Medulla oblongata (tissue), 1 donor: ENCODE results near the gene SUCLA2.
"Not testable (repeated sequence)": the region's sequence is repeated elsewhere in the genome, so short reads cannot be mapped to it uniquely, and the experiment has no call there.

Source experiments
- DNase-seq: peaks from one replicate; pipeline ENCODE4 v3.0.0-alpha.2; 2015; ENCODE audit errors: extremely low spot score

Gene SUCLA2

DNA sequence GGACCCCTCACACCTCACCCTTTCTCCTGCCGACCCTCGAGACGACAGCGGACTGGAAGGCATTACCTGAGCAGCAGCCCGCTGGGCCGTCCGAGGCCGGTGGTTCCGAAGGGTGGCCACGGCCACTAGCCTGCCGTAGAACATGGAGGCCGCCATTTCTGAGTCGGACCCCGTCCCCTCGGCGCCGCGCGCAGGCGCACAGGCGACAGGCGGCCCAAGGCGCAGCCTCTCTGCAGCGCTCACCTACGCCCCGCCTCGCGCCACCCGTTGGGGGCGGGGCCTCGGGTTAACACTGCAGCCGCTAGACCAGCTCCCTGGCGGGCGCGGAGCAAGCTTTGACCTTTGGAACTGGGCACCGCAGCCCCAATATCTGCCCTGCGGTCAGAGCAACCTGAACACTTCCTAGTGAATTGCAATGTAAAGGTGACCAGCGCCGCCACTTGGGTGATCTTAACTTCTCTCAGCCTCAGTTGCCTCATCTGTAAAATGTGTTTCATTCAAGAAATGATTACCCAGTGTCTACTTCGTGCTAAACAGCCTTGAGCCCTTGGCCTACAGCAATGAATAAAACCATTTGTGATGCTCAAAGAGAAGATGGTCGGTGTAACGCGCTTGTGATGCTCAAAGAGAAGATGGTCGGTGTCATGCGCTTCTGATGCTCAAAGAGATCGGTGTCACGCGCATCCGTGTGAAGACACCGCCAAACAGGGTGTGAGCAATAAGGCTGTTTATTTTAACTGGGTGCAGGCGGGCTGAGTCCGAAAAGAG, at the start of gene SUCLA2:
SUCLA2 (minus strand) TSS at position 160 of the 768 bp plus-strand sequence; CDS start at position 156, 4 bp downstream.
- DNase-seq: peak; percentile 94

DNA sequence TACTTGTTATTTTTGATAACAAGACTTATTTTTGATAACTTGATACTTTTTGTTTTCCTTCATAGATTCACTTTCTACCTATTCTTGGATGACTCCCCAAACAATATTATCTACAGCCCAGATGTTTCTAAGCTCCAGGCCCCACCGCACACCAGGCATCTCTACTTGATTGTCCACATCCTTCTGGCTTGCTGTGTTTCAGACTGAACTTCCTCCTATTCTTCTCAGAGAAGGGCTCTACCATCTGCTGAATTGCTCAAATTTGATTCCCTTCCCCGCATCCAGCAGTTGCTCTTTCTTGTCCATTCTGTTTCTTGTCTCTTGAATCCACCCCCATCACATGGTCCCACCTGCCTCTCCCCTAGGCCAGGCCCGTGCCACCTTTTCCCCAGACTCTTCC, 49.5 kb upstream of the SUCLA2 start:
- no peak for DNase-seq

DNA sequence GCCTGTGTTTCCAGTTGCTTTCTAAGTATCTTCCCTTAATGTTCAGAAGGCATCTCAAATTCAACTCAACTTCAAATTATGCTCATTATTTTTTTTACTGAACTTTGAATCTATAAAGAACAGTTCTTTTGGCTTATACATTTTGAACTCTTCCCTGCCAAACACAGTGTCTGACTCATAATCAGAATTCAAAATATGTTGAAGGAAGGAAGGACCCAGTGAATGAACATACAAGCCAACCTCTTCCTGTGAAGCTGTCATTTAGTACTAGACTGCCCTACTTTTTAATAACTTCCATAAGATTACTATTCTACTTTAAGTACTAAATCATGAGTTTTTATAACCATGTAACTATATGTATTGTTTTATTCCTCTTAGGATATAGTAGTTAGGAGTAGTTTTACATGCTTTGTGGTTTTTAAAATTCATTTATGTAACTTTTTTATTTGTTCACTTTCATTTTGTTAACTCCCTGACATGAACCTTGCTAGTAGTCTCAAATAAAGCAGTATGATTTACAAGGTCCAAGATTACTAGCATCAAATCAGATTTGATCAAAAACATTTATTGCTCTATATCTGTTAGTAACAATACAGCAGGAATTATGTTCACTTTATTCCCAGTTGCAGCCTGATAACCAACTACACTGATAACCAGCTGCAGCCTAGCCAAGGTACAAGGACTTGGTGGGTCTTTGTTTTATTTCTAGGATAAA, 42.9 kb upstream of the SUCLA2 start:
- DNase-seq: no peak

DNA sequence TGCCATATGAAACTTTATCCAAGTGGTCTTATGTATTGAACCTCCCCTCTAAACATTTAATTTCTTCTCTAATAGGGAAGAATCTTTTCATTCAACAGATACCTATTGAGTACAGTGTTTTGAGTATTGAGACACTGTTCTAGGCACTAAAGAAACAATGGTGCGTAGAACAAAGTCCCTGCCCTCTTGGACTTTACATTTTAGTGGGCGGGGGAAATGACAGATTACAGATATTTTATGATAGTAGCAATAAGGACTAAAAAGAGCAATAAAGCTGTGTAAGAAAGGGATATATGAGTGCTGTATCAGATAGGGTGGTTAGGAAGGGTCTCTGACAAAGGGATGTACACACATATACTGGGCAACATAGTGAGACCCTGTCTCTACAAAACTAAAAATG, 41.8 kb upstream of the SUCLA2 start:
- no peak for DNase-seq

DNA sequence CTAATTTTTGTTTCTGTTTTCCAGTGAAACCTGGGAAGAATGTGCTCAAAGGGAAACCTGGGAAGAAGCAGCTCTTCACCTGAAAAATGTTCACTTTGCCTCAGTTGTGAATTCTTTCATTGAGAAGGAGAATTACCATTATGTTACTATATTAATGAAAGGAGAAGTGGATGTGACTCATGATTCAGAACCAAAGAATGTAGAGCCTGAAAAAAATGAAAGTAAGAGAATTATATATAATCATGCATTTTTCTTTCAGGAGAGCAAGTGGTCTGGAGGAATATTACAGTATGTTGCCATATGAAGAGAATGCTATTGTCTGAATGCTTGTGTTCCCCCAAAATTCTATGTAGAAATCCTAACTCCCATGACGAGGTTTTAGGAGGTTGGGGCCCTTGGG, 39.8 kb upstream of the SUCLA2 start:
- DNase-seq: no peak

DNA sequence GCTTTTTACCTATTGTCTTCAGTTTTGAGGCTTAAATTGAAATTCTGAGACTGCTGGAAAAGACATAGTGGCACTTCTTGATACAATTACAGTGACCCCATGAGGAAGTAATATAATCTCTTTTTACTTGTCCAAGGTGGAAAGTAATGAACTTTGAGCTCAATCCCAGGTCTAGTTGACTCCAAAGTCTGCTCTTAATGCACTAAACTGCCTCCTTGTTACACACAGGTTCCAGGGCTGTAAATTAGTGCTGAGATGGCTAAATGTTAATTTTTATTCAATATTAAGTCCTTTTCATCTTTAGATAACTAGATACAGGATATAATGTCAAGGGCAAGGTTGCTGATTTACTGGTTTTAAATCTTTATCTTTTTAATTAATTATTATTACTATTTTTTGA, 39.0 kb upstream of the SUCLA2 start:
- DNase-seq: no peak

DNA sequence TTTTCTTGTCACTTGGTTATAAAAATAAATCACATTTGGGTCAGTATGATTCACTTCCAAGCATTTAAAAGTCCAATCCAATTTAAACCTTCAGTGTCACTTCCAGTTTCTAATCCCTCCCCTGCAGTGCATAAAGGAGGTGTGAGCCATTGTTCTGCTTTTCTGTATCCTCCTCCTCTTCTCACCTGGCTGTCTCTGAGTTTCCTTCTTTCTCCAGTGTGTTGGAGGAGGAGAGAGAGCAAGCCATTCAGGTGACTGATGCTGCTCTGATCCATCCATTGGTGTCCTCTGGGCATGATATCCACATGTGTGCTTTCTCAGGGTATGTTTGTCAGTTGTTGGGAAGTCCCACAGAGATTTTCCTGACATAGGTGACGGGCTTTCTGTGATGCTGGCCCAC, 37.7 kb upstream of the SUCLA2 start:
- DNase-seq: peak; percentile 9

DNA sequence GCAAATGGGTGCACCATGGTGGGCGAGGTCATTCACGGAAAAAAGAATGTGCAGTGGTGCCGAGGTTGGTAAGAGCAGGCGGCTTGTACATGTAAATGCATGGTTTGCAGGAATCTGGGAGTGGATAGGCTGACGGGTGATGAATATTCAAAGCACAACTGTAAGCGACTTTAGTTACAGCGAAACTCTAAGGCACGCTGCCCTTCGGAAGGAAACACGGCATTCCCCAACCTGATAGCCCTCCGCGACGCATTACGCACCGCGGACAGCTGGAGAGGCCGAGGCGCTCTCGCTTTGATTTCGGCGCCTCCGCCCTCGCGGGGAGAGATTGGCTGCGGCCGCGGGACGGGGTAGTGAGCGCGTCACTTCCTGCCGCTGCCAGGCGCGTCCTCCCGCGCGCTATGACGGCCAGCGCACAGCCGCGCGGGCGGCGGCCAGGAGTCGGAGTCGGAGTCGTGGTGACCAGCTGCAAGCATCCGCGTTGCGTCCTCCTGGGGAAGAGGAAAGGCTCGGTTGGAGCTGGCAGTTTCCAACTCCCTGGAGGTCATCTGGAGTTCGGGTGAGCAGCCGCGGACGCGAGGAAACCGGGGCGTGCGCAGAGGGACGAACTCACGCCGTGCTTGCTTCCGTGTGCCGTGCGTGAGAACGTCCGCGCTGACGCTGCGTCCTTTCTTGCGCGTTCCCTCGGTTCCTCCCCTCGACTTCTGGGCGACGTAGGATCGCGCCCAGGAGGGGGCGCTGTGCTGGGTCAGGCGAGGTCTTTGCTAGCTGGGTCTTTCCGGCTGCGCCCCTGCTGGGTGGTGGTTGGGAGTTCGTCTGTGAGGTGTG, 36.5 kb upstream of the SUCLA2 start, which contains the start of gene NUDT15:
NUDT15 (plus strand) TSS at position 381 of the 828 bp plus-strand sequence; CDS start at position 402, 21 bp downstream.
- DNase-seq: peak; percentile 96

DNA sequence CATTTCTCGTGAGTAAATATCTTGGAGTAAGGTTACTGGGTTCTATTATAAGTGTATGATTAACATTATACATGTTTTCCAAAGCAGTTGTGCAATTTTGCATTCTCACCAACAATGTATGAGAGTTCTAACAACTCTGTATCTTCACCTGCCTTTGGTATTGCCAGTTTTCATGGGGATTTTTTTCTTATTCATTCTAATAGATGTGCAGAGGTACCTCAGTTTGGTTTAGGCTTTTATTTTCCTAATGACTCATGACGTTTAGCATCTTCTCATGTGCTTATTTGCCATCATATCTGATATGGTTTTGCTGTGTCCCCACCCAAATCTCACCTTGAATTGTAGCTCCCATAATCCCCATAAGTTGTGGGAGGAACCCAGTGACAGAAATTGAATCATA, 28.8 kb upstream of the SUCLA2 start:
- DNase-seq: no peak

DNA sequence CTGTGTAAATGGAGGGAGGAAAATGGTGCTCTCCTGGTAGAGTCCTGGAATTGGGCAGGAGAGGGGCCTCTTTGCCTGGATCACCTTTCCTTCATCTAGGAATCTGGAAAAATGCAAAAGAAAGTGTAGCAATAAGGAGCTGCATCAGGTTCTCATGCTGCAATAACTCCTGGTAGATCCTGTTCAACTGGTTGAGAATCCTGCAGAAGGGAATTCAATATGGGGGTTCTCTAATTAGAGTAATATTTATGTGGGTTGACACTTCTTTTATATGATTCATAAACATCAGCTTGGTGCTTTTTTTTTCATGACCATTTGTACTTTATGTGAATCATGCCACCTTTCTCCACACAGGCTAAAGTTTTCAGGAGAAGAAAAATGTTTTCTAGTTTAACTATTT, 27.0 kb upstream of the SUCLA2 start:
- DNase-seq: no peak

DNA sequence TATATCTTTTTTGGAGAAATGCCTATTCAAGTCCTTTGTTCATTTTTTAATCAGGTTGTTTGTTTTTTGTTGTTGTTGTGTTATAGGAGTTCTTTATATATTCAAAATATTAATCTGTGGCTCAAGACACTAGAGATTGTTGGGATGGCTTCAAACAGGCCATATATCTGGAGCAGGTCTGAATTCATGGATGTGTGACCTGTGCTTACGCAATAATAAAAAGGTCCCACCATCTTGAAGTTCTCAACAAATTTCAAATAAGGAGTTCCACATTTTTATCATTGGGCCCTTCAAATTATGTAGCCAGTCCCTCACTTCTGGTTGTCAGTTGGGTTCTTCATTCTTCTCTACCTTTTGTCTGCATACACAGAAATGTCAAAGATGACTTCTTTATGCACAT, 18.7 kb upstream of the SUCLA2 start:
- DNase-seq: no peak

DNA sequence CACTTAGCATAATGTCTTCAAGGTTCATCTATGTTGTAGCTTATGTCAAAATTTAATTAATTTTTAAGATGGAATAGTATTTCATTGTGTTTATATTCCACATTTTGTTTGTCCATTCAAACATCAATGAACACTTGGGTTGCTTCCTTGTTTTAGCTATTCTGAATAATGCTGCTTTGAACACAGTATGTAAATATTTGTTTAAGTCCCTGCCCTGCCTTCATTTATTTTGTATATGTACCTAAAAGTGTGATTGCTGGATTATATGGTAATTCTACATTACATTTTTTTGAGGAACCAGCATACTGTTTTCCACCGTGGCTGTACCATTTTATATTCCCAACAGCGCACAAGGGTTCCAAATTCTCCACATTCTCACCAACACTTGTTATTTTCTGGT, 17.6 kb upstream of the SUCLA2 start:
- no peak for DNase-seq

DNA sequence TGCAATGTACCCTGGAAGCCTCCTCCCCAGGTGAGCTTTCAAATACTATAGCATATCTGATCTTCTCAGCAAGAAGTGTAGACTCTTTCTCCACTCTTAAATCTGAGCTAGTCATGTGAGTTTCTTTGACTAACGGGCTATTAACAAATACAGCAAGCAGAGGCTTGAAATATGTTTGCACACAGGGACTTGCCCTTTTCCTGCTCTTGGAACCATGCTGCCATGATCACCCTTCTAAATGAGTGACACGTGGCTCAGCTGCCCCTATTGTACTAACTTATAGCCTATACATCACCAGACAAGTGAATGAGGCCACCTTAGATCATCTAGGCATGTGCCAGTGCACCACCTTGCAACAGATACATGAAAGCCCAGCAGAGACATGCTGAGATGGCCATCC, 13.3 kb upstream of the SUCLA2 start:
- no peak for DNase-seq

DNA sequence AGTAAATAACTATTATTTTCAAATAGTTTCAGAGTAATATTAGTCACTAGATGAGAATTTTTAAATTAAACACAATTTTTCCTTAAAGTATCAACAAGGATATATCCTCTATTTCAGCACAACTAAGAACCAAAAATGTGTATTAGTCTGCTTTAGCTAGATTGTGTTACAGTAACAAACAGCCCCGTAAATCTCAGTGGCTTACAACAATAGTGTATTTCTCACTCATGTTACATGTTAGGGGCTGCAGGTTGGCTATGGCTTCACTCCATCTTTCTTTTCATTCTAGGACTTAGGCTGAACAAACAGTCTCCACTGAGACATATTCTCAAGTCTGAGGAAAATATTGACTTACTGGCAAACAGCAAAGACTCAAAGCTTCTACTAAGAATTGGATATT, 11.6 kb upstream of the SUCLA2 start:
- no peak for DNase-seq

DNA sequence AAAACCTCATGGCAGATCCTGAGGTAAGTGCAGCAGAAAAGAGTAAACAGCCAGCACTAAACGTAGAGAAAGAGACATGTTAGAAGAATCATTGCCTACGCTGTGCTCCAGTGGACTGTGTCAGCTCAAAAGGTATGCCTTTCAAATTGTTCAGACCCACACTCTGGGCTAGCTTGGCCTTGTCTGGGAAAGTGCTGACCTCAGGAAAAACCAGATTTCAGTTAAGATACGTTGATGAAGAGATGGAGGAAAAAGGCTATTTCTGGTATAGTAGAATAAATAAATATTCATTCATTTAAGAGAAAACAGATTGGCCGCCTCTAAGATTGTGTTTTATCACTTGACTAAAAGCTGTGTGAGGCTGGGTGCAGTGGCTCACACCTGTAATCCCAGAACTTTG, 9.6 kb upstream of the SUCLA2 start:
- no peak for DNase-seq

DNA sequence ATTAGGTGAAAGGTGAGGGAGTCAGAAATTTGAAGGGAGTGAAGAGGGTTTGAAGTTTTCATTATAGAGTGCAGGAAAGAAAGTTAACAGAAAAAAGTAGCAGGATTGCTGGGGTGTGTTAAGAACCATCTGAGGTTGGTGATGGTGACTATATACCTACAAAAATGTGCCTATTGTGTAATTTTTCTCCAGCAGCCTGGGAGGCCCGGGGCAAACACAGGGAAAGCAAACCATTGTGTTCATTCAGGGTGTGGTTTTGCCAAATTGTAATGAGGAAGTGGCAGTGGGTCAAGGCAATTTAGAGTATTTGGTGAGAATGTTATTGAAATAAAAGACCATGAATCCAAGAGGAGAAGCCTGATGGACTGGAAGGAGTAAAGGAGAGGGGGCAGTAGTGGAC, 8.2 kb upstream of the SUCLA2 start:
- DNase-seq: no peak

DNA sequence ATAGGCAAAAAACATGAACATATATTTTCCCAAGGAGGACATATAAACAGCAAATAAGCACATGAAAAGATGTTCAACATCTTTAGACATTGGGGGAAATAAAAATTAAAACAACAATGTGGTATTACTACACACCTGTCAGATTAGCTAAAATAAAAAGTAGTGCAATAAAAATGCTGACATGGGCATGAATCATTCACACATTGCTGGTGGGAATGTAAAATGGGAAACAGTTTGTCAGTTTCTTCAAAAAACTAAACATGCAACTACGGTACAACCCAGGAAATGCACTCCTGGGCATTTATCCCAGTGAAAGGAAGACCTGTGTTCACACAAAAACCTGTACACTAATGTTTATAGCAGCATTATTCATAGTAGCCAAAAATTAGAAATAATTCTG, 5.3 kb upstream of the SUCLA2 start:
- no peak for DNase-seq

DNA sequence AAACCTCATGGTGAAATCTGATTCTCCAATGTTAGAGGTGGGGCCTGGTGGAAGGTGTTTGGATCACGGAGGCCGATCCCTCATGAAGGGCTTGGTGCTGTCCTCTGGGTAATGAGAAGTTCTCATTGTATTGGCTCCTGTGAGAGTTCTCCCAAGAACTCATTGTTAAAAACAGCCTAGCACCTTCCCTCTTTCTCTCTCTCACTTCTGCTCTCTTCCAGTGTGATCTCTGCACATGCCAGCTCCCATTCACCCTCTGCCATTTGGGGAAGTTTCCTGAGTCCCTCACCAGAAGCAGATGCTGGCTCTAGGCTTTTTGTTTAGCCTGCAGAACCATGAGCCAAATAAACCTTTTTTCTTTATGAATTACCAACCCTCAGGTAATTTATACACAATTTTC, 3.1 kb upstream of the SUCLA2 start:
- peak; percentile 74 for DNase-seq

DNA sequence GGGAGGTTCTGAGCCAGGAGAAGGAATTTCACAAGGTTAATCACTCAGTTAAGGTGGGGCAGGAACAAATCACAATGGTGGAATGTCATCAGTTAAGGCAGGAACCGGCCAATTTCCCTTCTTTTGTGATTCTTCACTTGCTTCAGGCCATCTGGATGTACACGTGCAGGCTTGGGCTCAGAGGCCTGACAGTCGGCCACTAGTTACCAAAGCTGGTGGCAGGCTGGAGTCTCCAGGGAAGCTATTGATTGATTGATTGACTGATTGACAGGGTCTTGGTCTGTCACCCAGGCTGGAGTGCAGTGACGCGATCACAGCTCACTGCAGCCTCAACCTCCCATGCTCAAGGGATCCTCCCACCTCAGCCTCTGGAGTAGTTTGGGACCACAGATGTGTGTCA, 926 bp upstream of the SUCLA2 start:
- DNase-seq: not testable (repeated sequence)

DNA sequence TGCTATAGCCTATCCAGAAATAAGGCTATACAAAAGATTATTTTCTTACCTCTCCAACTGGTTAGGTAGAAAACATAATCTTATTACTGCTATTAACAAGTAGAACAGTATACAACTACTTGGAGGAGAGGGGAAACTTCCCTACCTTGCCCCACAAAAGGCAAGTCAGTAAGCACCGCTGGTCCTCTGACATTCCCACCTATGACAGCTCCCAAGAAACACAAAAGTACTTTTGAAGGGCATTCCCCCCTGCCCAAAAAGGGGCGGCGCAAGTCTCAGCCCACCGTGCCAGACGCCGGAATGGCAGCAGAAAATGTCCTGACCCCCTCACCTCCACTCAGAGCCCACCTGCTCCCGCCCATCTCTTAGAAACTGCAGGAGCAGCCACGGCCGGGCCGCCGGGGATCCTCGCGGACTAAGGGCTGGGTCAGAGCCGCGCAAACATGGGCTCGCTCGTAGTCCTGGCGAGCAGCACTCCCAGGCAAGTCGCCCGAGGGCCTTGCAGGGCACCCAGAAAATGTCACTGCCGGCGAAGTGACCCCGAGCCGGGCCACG, 437 bp downstream of the SUCLA2 start:
- DNase-seq: peak; percentile 16

DNA sequence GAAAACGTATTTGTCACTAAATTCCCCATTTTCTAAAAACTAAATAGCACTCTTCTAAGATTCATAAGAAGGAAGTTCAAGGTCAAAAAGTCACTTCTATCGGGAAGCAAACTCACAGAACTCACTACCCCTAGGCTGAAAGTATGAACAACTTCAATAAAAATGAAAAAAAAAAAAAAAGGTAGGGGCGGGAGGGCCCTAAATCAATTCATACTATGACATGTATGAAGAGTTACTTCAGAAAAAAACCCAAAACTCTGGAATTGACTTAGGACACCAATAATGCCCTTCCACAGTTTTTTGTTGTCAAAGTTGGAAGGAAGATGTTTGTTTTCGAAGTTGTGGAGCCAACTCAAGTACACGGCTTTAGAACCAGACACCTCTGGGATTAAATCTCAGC, 1.1 kb downstream of the SUCLA2 start:
- no peak for DNase-seq

DNA sequence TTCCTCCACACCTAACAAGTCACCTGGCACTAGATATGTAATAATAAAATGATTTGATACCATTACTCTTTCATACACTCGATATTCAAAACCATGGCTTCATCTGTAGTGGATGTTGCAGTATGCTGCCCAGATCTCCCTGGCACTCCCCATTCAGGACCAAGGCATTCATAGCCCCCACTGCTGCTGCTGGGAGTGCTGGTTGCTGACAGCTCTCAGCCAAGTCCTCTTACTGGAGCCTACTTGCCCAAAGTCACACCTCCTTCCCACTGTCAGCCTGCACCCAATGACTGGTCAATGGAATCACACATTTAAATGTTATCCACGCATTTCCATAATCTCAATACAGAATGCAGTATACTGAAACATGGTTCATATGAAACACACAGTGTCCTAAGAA, 3.7 kb downstream of the SUCLA2 start:
- DNase-seq: no peak
